Measurements from ENCODE around the gene CHN2. TPM values are rescaled to one million over a fixed set of nuclear protein-coding genes. Genes with fewer than 3 reads are reported as not detected.

Gene CHN2
- total RNA-seq, 1 experiment from 2014 or later = 2.1 TPM

DNA sequence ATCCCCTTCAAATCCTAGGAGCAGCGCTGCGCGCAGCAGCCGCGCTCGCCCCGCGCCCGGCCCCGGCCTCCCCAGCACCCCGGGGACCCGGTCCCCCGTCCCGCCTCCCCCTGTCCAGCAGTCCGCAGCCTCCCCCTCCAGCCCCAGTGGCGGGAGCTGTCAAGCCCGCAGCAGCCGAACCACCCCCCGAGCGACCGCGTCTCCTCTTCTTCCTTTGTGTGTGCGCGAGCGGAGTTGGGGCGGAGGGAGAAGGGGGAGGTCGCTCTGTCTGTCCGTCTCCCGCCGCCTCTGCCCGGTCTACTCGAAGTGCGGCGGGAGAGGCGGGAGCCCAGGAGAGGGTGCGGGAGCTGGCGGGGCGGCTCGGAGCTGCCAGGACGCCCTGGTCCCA, 375 bp upstream of the CHN2 start:
- TF ChIP-seq RAD21 (IDR thresholded peaks at IDR 0.05; ENCODE audit: low read depth) (no peak), ZFX (IDR thresholded peaks at IDR 0.05) (no peak), FOSL1 (IDR thresholded peaks at IDR 0.05; ENCODE audit: low read depth) (no peak), TCF7L2 (IDR thresholded peaks at IDR 0.05; ENCODE audit: borderline replicate concordance, extremely low read depth, insufficient read depth, insufficient read length) (no peak), ZNF274 (IDR thresholded peaks at IDR 0.05; ENCODE audit: low read depth, low read length) (no peak), POLR2A (IDR thresholded peaks at IDR 0.05; ENCODE audit: borderline replicate concordance, extremely low read depth, insufficient read depth, insufficient read length) (no peak), ELF1 (IDR thresholded peaks at IDR 0.05; ENCODE audit: borderline replicate concordance, low read depth) (no peak), CEBPB (IDR thresholded peaks at IDR 0.05; ENCODE audit: low read depth) (no peak), YY1 (IDR thresholded peaks at IDR 0.05; ENCODE audit: extremely low read depth, insufficient replicate concordance, low read depth, low read length) (no peak), SRF (IDR thresholded peaks at IDR 0.05; ENCODE audit: low read depth) (no peak), POLR2AphosphoS5 (IDR thresholded peaks at IDR 0.05; ENCODE audit: low read depth, low read length) (no peak), SP1 (IDR thresholded peaks at IDR 0.05; ENCODE audit: low read depth) (no peak), EZH2phosphoT487 (IDR thresholded peaks at IDR 0.05; ENCODE audit: borderline replicate concordance) (no peak)
- TF ChIP-seq, protein P1, sequence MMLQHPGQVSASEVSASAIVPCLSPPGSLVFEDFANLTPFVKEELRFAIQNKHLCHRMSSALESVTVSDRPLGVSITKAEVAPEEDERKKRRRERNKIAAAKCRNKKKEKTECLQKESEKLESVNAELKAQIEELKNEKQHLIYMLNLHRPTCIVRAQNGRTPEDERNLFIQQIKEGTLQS (IDR thresholded peaks at IDR 0.05) = no peak
- TF ChIP-seq, protein P2, sequence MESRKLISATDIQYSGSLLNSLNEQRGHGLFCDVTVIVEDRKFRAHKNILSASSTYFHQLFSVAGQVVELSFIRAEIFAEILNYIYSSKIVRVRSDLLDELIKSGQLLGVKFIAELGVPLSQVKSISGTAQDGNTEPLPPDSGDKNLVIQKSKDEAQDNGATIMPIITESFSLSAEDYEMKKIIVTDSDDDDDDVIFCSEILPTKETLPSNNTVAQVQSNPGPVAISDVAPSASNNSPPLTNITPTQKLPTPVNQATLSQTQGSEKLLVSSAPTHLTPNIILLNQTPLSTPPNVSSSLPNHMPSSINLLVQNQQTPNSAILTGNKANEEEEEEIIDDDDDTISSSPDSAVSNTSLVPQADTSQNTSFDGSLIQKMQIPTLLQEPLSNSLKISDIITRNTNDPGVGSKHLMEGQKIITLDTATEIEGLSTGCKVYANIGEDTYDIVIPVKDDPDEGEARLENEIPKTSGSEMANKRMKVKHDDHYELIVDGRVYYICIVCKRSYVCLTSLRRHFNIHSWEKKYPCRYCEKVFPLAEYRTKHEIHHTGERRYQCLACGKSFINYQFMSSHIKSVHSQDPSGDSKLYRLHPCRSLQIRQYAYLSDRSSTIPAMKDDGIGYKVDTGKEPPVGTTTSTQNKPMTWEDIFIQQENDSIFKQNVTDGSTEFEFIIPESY (IDR thresholded peaks at IDR 0.05; ENCODE audit: extremely low read depth, insufficient replicate concordance, low read length) = no peak
- TF ChIP-seq, protein P3, sequence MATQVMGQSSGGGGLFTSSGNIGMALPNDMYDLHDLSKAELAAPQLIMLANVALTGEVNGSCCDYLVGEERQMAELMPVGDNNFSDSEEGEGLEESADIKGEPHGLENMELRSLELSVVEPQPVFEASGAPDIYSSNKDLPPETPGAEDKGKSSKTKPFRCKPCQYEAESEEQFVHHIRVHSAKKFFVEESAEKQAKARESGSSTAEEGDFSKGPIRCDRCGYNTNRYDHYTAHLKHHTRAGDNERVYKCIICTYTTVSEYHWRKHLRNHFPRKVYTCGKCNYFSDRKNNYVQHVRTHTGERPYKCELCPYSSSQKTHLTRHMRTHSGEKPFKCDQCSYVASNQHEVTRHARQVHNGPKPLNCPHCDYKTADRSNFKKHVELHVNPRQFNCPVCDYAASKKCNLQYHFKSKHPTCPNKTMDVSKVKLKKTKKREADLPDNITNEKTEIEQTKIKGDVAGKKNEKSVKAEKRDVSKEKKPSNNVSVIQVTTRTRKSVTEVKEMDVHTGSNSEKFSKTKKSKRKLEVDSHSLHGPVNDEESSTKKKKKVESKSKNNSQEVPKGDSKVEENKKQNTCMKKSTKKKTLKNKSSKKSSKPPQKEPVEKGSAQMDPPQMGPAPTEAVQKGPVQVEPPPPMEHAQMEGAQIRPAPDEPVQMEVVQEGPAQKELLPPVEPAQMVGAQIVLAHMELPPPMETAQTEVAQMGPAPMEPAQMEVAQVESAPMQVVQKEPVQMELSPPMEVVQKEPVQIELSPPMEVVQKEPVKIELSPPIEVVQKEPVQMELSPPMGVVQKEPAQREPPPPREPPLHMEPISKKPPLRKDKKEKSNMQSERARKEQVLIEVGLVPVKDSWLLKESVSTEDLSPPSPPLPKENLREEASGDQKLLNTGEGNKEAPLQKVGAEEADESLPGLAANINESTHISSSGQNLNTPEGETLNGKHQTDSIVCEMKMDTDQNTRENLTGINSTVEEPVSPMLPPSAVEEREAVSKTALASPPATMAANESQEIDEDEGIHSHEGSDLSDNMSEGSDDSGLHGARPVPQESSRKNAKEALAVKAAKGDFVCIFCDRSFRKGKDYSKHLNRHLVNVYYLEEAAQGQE (IDR thresholded peaks at IDR 0.05; ENCODE audit: low read depth) = no peak
- Histone ChIP-seq H4K20me1 (ENCODE audit: insufficient read depth) (no peaks in the 10 kb centered on the region), H3K9ac (ENCODE audit: low read length) (no peak overlapping the region), H3K4me3 (replicated peaks in 1 of 2; ENCODE audit: low read depth in 1 of 2, low read length in 2 of 2) (peak overlapping the region; percentile 51 to 65), H3K9me3 (ENCODE audit: control insufficient read depth in 1 of 2, insufficient read depth in 1 of 2, low read depth in 1 of 2, low read length in 2 of 2) (no peaks in the 10 kb centered on the region), H2AFZ (ENCODE audit: low read depth, low read length, poor library complexity, severe bottlenecking) (no peak overlapping the region), H3K79me2 (ENCODE audit: insufficient read depth, low read length) (no peaks in the 10 kb centered on the region), H3K36me3 (ENCODE audit: control insufficient read depth in 1 of 2, insufficient read depth in 2 of 2, low read length in 2 of 2) (no peaks in the 10 kb centered on the region), H3K4me2 (ENCODE audit: low read length) (peak overlapping the region; percentile 86), H3K27me3 (ENCODE audit: insufficient read depth, low read length) (0 out of 2 replicates have a peak, but pooled peaks cover 7% of the 10 kb centered on the region), H3K4me1 (ENCODE audit: control insufficient read depth in 1 of 2, insufficient read depth in 2 of 2, low read length in 2 of 2) (peaks cover 0 to 15% of the 10 kb centered on the region in 2 experiments; a peak in 2 of 4 replicates), H3K9me2 (ENCODE audit: insufficient read depth) (no peaks in the 10 kb centered on the region), H3K27ac (ENCODE audit: low read depth, low read length) (no peak overlapping the region)
- ATAC-seq (peak; percentile 8; the same call in 1 of the 2 replicates), DNase-seq (ENCODE audit: low read depth, low spot score) (no peak)
- BruUV-seq (replicated peaks) = no TSS peak
- intact Hi-C loops (cut with micrococcal nuclease) = loop anchor here (10.0 kb wide), 1 partner anchor 151 kb away; no protein-coding TSS in a partner anchor
- ChIA-PET RAD21 (ENCODE audit: low non-redundant PET in 1 of 2, low total read pairs in 2 of 2, uncharacterized antibody in 2 of 2, unreplicated experiment in 2 of 2) (no interaction called here), POLR2A (no interaction called here), CTCF (no interaction called here)

Data from HCT116 (cell line).